IMR-90 (cell line): ENCODE data around the gene DLX1. TPM values are rescaled to one million over a fixed set of nuclear protein-coding genes. Genes with fewer than 3 reads are reported as not detected.

Experiments
- ATAC-seq: fragments of 200-7000 bp; cut with Tn5 transposase; 2 replicates; pipeline ENCODE4 v1.9.1; 2020; ENCODE audit warnings: low read depth, mild to moderate bottlenecking, moderate library complexity
- BruUV-seq: library from RNA; stranded (reverse); fragments of 400-500 nt; replicated peaks from 2 replicates; lab custom pipeline; 2021; lab: Mats Ljungman, UMichigan
- CTCF ChIA-PET: fragments of 300-600 bp; formaldehyde crosslinking; extraction: SDS; loops from one replicate; lab custom pipeline; 2021; ENCODE audit warnings: antibody characterized with exemption; lab: Yijun Ruan, JAX
- POLR2A ChIA-PET: fragments of 300-600 bp; sonication (Branson Sonifier 250); formaldehyde crosslinking; loops from one replicate; lab custom pipeline; 2022; ENCODE audit warnings: antibody characterized with exemption; ENCODE audit not compliant: unreplicated experiment; lab: Charles Lee
- DNase-seq: peaks from one replicate; pipeline ENCODE4 v3.0.0; 2013
- H2AFZ ChIP-seq: replicated peaks from 2 replicates; pipeline ENCODE3; 2013; ENCODE audit warnings: low read length, mild to moderate bottlenecking; ENCODE audit not compliant: poor library complexity
- H2AK5ac ChIP-seq: 2 replicates; pipeline ENCODE4 v1.6.1; 2013; ENCODE audit warnings: low read depth, low read length, inconsistent platforms
- H2AK9ac ChIP-seq: replicated peaks from 2 replicates; pipeline ENCODE3; 2013; ENCODE audit warnings: mild to moderate bottlenecking, low read depth, low read length, moderate library complexity; ENCODE audit not compliant: poor library complexity
- H2BK120ac ChIP-seq: 2 replicates; pipeline ENCODE4 v1.6.1; 2013; ENCODE audit warnings: low read depth, low read length, inconsistent platforms
- H2BK15ac ChIP-seq: 3 replicates; pipeline ENCODE4 v1.6.1; 2013; ENCODE audit warnings: low read depth, low read length, inconsistent platforms
- H2BK20ac ChIP-seq: 2 replicates; pipeline ENCODE4 v1.6.1; 2013; ENCODE audit warnings: low read depth, mild to moderate bottlenecking, inconsistent platforms, low read length, moderate library complexity
- H2BK5ac ChIP-seq: 2 replicates; pipeline ENCODE4 v1.6.1; 2013; ENCODE audit warnings: mild to moderate bottlenecking, low read depth, low read length, inconsistent platforms; ENCODE audit not compliant: poor library complexity, severe bottlenecking
- H3K14ac ChIP-seq: replicated peaks from 2 replicates; pipeline ENCODE4 v1.6.1; 2013; ENCODE audit warnings: low read depth, low read length, inconsistent platforms
- H3K18ac ChIP-seq: 2 replicates; pipeline ENCODE4 v1.6.1; 2013; ENCODE audit warnings: low read depth, low read length, control low read depth
- H3K23ac ChIP-seq: 2 replicates; pipeline ENCODE4 v1.6.1; 2013; ENCODE audit warnings: low read depth, low read length, inconsistent platforms
- H3K27ac ChIP-seq: 2 replicates; pipeline ENCODE4 v1.5.1; 2013; ENCODE audit warnings: mild to moderate bottlenecking, control low read depth, low read length; ENCODE audit not compliant: insufficient read depth
- H3K27me3 ChIP-seq: 2 replicates; pipeline ENCODE4 v1.6.1; 2013; ENCODE audit warnings: low read length; ENCODE audit not compliant: control insufficient read depth, insufficient read depth
- H3K36me3 ChIP-seq: 2 replicates; pipeline ENCODE4 v1.6.1; 2013; ENCODE audit warnings: low read length, mixed read lengths; ENCODE audit not compliant: control insufficient read depth, insufficient read depth
- H3K4ac ChIP-seq: 2 replicates; pipeline ENCODE4 v1.6.1; 2013; ENCODE audit warnings: low read depth, low read length, inconsistent platforms
- H3K4me1 ChIP-seq: 2 replicates; pipeline ENCODE4 v1.6.1; 2013; ENCODE audit warnings: low read length, mixed read lengths; ENCODE audit not compliant: control insufficient read depth, insufficient read depth
- H3K4me2 ChIP-seq: 2 replicates; pipeline ENCODE4 v1.6.1; 2013; ENCODE audit warnings: low read depth, mild to moderate bottlenecking, control low read depth, low read length, moderate library complexity
- H3K4me3 ChIP-seq: 2 replicates; pipeline ENCODE4 v1.5.1; 2013; ENCODE audit warnings: low read depth, mild to moderate bottlenecking, control low read depth, low read length, moderate library complexity; ENCODE audit not compliant: insufficient read depth
- H3K56ac ChIP-seq: 2 replicates; pipeline ENCODE4 v1.6.1; 2013; ENCODE audit warnings: low read length, inconsistent platforms; ENCODE audit not compliant: insufficient read depth; ENCODE audit errors: extremely low read depth
- H3K79me1 ChIP-seq, 2 experiments: 2 replicates each; pipeline ENCODE4 v1.6.1; 2013; ENCODE audit warnings: low read length in 2 of 2, inconsistent platforms in 1 of 2, low read depth in 1 of 2
- H3K9ac ChIP-seq: 2 replicates; pipeline ENCODE4 v1.6.1; 2013; ENCODE audit warnings: low read depth, low read length, control low read depth
- H3K9me1 ChIP-seq: 2 replicates; pipeline ENCODE4 v1.6.1; 2013; ENCODE audit warnings: low read length, inconsistent platforms; ENCODE audit not compliant: insufficient read depth
- H3K9me3 ChIP-seq: 2 replicates; pipeline ENCODE4 v1.6.1; 2013; ENCODE audit warnings: low read length; ENCODE audit not compliant: control insufficient read depth, insufficient read depth
- H4K20me1 ChIP-seq: 2 replicates; pipeline ENCODE4 v1.6.1; 2013; ENCODE audit warnings: low read length, inconsistent platforms; ENCODE audit not compliant: insufficient read depth
- H4K5ac ChIP-seq: 2 replicates; pipeline ENCODE4 v1.6.1; 2013; ENCODE audit warnings: mild to moderate bottlenecking, low read depth, low read length, control low read depth
- H4K8ac ChIP-seq, 2 experiments: 2 replicates each; pipeline ENCODE4 v1.6.1; 2013; ENCODE audit warnings: low read depth in 2 of 2, low read length in 2 of 2, control low read depth in 1 of 2, inconsistent platforms in 1 of 2
- H4K91ac ChIP-seq: 2 replicates; pipeline ENCODE4 v1.6.1; 2013; ENCODE audit warnings: low read depth, low read length, inconsistent platforms; ENCODE audit not compliant: insufficient read depth
- BHLHE40 ChIP-seq: fragments of 150-350 bp; IDR thresholded peaks from 2 replicates; pipeline ENCODE4 v1.6.1; 2016; ENCODE audit warnings: mild to moderate bottlenecking, low read depth, low read length
- CEBPB ChIP-seq: IDR thresholded peaks from 2 replicates; pipeline ENCODE4 v1.6.1; 2012; ENCODE audit warnings: low read depth, low read length, improper control_type of control experiment
- MXI1 ChIP-seq: IDR thresholded peaks from 2 replicates; pipeline ENCODE4 v1.6.1; 2012; ENCODE audit warnings: low read depth, mild to moderate bottlenecking, low read length, moderate library complexity, borderline replicate concordance
- dilution Hi-C: fragments of 300-500 bp; cut with HindIII; formaldehyde crosslinking; loops from one replicate; pipeline ENCODE4 v1.14.3; 2018; ENCODE audit warnings: low sequenced_read_pairs; ENCODE audit not compliant: unreplicated experiment
- in situ Hi-C: fragments of 300-500 bp; cut with MboI; formaldehyde crosslinking; loops from 3 replicates; pipeline ENCODE4 v1.14.3; 2019; ENCODE audit warnings: low sequenced_read_pairs, inconsistent platforms, mixed read lengths
- intact Hi-C: fragments of 100-400 bp; cut with micrococcal nuclease; formaldehyde crosslinking; loops from 2 replicates; pipeline ENCODE4 v1.10.0; 2022
- polyA plus RNA-seq, 3 experiments: library from polyadenylated mRNA; depleted of rRNA; stranded (reverse); fragments of >200 nt; gene quantifications; 2 replicates each; pipeline ENCODE4 v1.2.3, GENCODE V29; 2012; ENCODE audit warnings: low replicate concordance in 1 of 3
- total RNA-seq: library from RNA; depleted of rRNA; stranded (reverse); fragments of >200 nt; gene quantifications from 2 replicates; pipeline ENCODE4 v1.2.3, GENCODE V29; 2012

Gene DLX1
- total and polyA plus RNA-seq, 2 of the 4 experiments (the other 2 are of a cell fraction) = 0.36 to 2.2 TPM

- Histone ChIP-seq H3K36me3 (no peaks in the 10 kb centered on the region), H3K4me1 (peaks cover 2% of the 10 kb centered on the region; the same call in 1 of the 2 replicates), H3K56ac (no peak overlapping the region), H3K9me3 (no peaks in the 10 kb centered on the region; the same call in 1 of the 2 replicates), H3K23ac (no peak overlapping the region), H4K20me1 (no peaks in the 10 kb centered on the region), H3K9ac (no peak overlapping the region), H4K8ac (no peak overlapping the region), H2BK120ac (no peak overlapping the region), H2BK20ac (no peak overlapping the region), H3K4ac (no peak overlapping the region), H2AFZ (no peak overlapping the region), H3K27ac (no peak overlapping the region), H3K79me1 (no peaks in the 10 kb centered on the region), H3K4me2 (no peak overlapping the region), H2BK15ac (no peak overlapping the region), H2AK9ac (no peak overlapping the region), H3K9me1 (no peaks in the 10 kb centered on the region), H3K14ac (no peak overlapping the region), H2AK5ac (no peak overlapping the region), H3K18ac (no peak overlapping the region), H4K5ac (no peak overlapping the region), H3K27me3 (0 out of 2 replicates have a peak, but pooled peaks cover 2% of the 10 kb centered on the region), H4K91ac (no peak overlapping the region), H2BK5ac (no peak overlapping the region), H3K4me3 (no peak overlapping the region)
- ChIA-PET POLR2A (interaction anchor here (0.6 kb wide), 1 partner anchor 405 kb away, joined by 3 read pairs; no protein-coding TSS in a partner anchor), CTCF (interaction anchor here (1.0 to 2.1 kb wide), 2 partner anchors 9 to 554 kb away, joined by 3 to 5 read pairs; no protein-coding TSS in a partner anchor)
- DNase-seq = no peak
- no TSS peak for BruUV-seq
- ATAC-seq = no peak
- TF ChIP-seq MXI1 (no peak), CEBPB (peak; percentile 61), BHLHE40 (no peak)
- intact Hi-C loops (loop anchor here (5.0 kb wide), 2 partner anchors 339 to 531 kb away; no protein-coding TSS in a partner anchor), in situ Hi-C loops (no loop called here), dilution Hi-C loops (no loop called here)
Measured at GRCh38 chr2:172128484-172128883, 43.2 kb downstream of the DLX1 start.
